ENCODE results near the gene CNNM4.
"Not testable (repeated sequence)": the region's sequence is repeated elsewhere in the genome, so short reads cannot be mapped to it uniquely, and the experiment has no call there.

Gene CNNM4

GRCh38 chr2:96795076-96795475, 34.4 kb downstream of the CNNM4 start:
- no peak for DNase-seq

- DNase-seq: not testable (repeated sequence)
These were observed 35.8 kb downstream of the CNNM4 start for GRCh38 chr2:96796497-96796896.

GRCh38 chr2:96797066-96797625, 36.4 kb downstream of the CNNM4 start:
- DNase-seq: no peak

- no peak for DNase-seq
These were observed 38.3 kb downstream of the CNNM4 start for GRCh38 chr2:96798733-96799622.

- no peak for DNase-seq
These were observed 38.9 kb downstream of the CNNM4 start for GRCh38 chr2:96799623-96799935.

- no peak for DNase-seq
These were observed 39.6 kb downstream of the CNNM4 start for GRCh38 chr2:96800061-96801004.

GRCh38 chr2:96801005-96801785, 40.5 kb downstream of the CNNM4 start:
- DNase-seq: no peak

GRCh38 chr2:96801786-96802595, 41.3 kb downstream of the CNNM4 start:
- no peak for DNase-seq

- no peak for DNase-seq
These were observed 42.0 kb downstream of the CNNM4 start for GRCh38 chr2:96802721-96803120.

GRCh38 chr2:96804986-96805385, 44.3 kb downstream of the CNNM4 start:
- DNase-seq: no peak

- DNase-seq: not testable (repeated sequence)
These were observed 45.2 kb downstream of the CNNM4 start for GRCh38 chr2:96805946-96806345.

GRCh38 chr2:96806468-96807126, 45.9 kb downstream of the CNNM4 start:
- DNase-seq: no peak

- DNase-seq: no peak
These were observed 46.4 kb downstream of the CNNM4 start for GRCh38 chr2:96807127-96807471.

GRCh38 chr2:96808176-96808837, 47.6 kb downstream of the CNNM4 start:
- DNase-seq: no peak

GRCh38 chr2:96809216-96809882, 48.6 kb downstream of the CNNM4 start:
- no peak for DNase-seq

- DNase-seq: no peak
These were observed 49.5 kb downstream of the CNNM4 start for GRCh38 chr2:96809951-96810782.

GRCh38 chr2:96810783-96811192, 50.1 kb downstream of the CNNM4 start:
- DNase-seq: no peak

GRCh38 chr2:96811917-96812316, 51.2 kb downstream of the CNNM4 start:
- DNase-seq: no peak

- DNase-seq: no peak
These were observed 53.0 kb downstream of the CNNM4 start for GRCh38 chr2:96813656-96814055.

All from cortex of kidney (tissue), 1 donor.